ENCODE measurements around the gene C9orf50. TPM values are rescaled to one million over a fixed set of nuclear protein-coding genes. Genes with fewer than 3 reads are reported as not detected.

The C9orf50 gene
- total RNA-seq, 1 experiment from 2014 or later: not detected

GRCh38 chr9:129629251-129629820 is 8.4 kb upstream of the C9orf50 start:
- BruUV-seq (replicated peaks): no TSS peak
- no peaks in the 10 kb centered on the region for H3K27me3 ChIP-seq (replicated peaks; ENCODE audit: control insufficient read depth, insufficient read depth, low read length)
- intact Hi-C loops (cut with micrococcal nuclease; ENCODE audit: unreplicated experiment): no loop called here
- DNase-seq: no peak
- CTCF ChIA-PET: no interaction called here
- Mint-ChIP-seq H3K27ac (ENCODE audit: unreplicated experiment) (no peak overlapping the region), H3K9me3 (ENCODE audit: unreplicated experiment) (no peaks in the 10 kb centered on the region), H3K4me3 (ENCODE audit: unreplicated experiment) (no peak overlapping the region), H3K4me1 (ENCODE audit: low read depth, unreplicated experiment) (peaks cover 5% of the 10 kb centered on the region), H3K27me3 (ENCODE audit: insufficient read depth, unreplicated experiment) (no peaks in the 10 kb centered on the region), H3K36me3 (ENCODE audit: insufficient read depth, unreplicated experiment) (peaks cover 56% of the 10 kb centered on the region)
- H3K4me3 ChIP-seq (ENCODE audit: low read depth, low read length): no peak overlapping the region
- POLR2A ChIA-PET: no interaction called here
- H3K36me3 ChIP-seq (ENCODE audit: control insufficient read depth, insufficient read depth, low read length): peaks cover 3% of the 10 kb centered on the region
- TF ChIP-seq, protein P1, sequence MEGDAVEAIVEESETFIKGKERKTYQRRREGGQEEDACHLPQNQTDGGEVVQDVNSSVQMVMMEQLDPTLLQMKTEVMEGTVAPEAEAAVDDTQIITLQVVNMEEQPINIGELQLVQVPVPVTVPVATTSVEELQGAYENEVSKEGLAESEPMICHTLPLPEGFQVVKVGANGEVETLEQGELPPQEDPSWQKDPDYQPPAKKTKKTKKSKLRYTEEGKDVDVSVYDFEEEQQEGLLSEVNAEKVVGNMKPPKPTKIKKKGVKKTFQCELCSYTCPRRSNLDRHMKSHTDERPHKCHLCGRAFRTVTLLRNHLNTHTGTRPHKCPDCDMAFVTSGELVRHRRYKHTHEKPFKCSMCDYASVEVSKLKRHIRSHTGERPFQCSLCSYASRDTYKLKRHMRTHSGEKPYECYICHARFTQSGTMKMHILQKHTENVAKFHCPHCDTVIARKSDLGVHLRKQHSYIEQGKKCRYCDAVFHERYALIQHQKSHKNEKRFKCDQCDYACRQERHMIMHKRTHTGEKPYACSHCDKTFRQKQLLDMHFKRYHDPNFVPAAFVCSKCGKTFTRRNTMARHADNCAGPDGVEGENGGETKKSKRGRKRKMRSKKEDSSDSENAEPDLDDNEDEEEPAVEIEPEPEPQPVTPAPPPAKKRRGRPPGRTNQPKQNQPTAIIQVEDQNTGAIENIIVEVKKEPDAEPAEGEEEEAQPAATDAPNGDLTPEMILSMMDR (IDR thresholded peaks at IDR 0.05; ENCODE audit: insufficient read depth in 1 of 2, low read depth in 1 of 2, low read length in 1 of 2, severe bottlenecking in 1 of 2, unreplicated experiment in 1 of 2): no peak
- H3K9me3 ChIP-seq: no peaks in the 10 kb centered on the region
- H3K4me1 ChIP-seq: peaks cover 11% of the 10 kb centered on the region

DNA sequence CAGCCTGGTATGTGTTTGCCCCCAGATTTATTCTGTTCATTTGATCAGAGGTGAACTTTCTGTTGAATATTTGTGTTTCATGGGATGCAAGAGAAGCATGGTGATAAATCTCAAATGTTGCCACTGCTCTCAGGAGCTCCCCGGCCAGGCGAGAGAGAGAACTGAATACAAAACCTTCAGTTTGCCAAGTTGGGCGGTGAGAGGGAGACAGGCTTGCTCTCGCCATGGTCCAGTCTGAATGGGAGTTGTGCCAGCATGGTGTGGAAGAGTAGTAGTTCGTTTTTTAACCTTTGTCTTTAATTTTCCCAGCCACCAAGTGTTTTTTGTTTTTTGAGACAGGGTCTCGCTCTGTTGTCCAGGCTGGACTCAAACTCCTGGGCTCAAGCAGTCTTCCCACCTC is 7.8 kb upstream of the C9orf50 start:
- peaks cover 5% of the 10 kb centered on the region for H3K4me1 Mint-ChIP-seq (ENCODE audit: low read depth, unreplicated experiment)
- ChIA-PET CTCF (no interaction called here), POLR2A (no interaction called here)
- no peaks in the 10 kb centered on the region for H3K27me3 Mint-ChIP-seq (ENCODE audit: insufficient read depth, unreplicated experiment)
- no peak overlapping the region for H3K4me3 ChIP-seq (ENCODE audit: low read depth, low read length)
- peaks cover 3% of the 10 kb centered on the region for H3K36me3 ChIP-seq (ENCODE audit: control insufficient read depth, insufficient read depth, low read length)
- peaks cover 52% of the 10 kb centered on the region for H3K36me3 Mint-ChIP-seq (ENCODE audit: insufficient read depth, unreplicated experiment)
- H3K27ac Mint-ChIP-seq (ENCODE audit: unreplicated experiment): no peak overlapping the region
- intact Hi-C loops (cut with micrococcal nuclease; ENCODE audit: unreplicated experiment): no loop called here
- no peaks in the 10 kb centered on the region for H3K9me3 Mint-ChIP-seq (ENCODE audit: unreplicated experiment)
- TF ChIP-seq, protein P1 (IDR thresholded peaks at IDR 0.05; ENCODE audit: insufficient read depth in 1 of 2, low read depth in 1 of 2, low read length in 1 of 2, severe bottlenecking in 1 of 2, unreplicated experiment in 1 of 2): no peak
- H3K9me3 ChIP-seq: no peaks in the 10 kb centered on the region
- no peaks in the 10 kb centered on the region for H3K27me3 ChIP-seq (replicated peaks; ENCODE audit: control insufficient read depth, insufficient read depth, low read length)
- H3K4me3 Mint-ChIP-seq (ENCODE audit: unreplicated experiment): no peak overlapping the region
- peaks cover 11% of the 10 kb centered on the region for H3K4me1 ChIP-seq
- DNase-seq: no peak
- no TSS peak for BruUV-seq (replicated peaks)

GRCh38 chr9:129627556-129628440 is 6.9 kb upstream of the C9orf50 start:
- H3K4me1 Mint-ChIP-seq (ENCODE audit: low read depth, unreplicated experiment): peaks cover 5% of the 10 kb centered on the region
- DNase-seq: no peak
- Histone ChIP-seq H3K27me3 (replicated peaks; ENCODE audit: control insufficient read depth, insufficient read depth, low read length) (no peaks in the 10 kb centered on the region), H3K9me3 (no peaks in the 10 kb centered on the region), H3K36me3 (ENCODE audit: control insufficient read depth, insufficient read depth, low read length) (peaks cover 3% of the 10 kb centered on the region), H3K4me1 (peaks cover 11% of the 10 kb centered on the region), H3K4me3 (ENCODE audit: low read depth, low read length) (peak overlapping the region; percentile 56)
- POLR2A ChIA-PET: no interaction called here
- BruUV-seq (replicated peaks): no TSS peak
- H3K27ac Mint-ChIP-seq (ENCODE audit: unreplicated experiment): no peak overlapping the region
- TF ChIP-seq, protein P1 (IDR thresholded peaks at IDR 0.05; ENCODE audit: insufficient read depth in 1 of 2, low read depth in 1 of 2, low read length in 1 of 2, severe bottlenecking in 1 of 2, unreplicated experiment in 1 of 2): no peak
- H3K9me3 Mint-ChIP-seq (ENCODE audit: unreplicated experiment): no peaks in the 10 kb centered on the region
- H3K4me3 Mint-ChIP-seq (ENCODE audit: unreplicated experiment): peak overlapping the region; percentile 90
- intact Hi-C loops (cut with micrococcal nuclease; ENCODE audit: unreplicated experiment): no loop called here
- no peaks in the 10 kb centered on the region for H3K27me3 Mint-ChIP-seq (ENCODE audit: insufficient read depth, unreplicated experiment)
- CTCF ChIA-PET: no interaction called here
- H3K36me3 Mint-ChIP-seq (ENCODE audit: insufficient read depth, unreplicated experiment): peaks cover 46% of the 10 kb centered on the region
